Urinary bladder (tissue), 4 donors: ENCODE results near the gene C3orf18. TPM values are rescaled to one million over a fixed set of nuclear protein-coding genes. Genes with fewer than 3 reads are reported as not detected.

ENCODE experiments used
- DNase-seq: peaks from one replicate; pipeline ENCODE4 v3.0.0-alpha.2; 2015; ENCODE audit errors: extremely low spot score
- H3K27ac ChIP-seq: one replicate; pipeline ENCODE4 v1.5.1; 2013; ENCODE audit warnings: low read depth, mild to moderate bottlenecking, moderate library complexity
- H3K36me3 ChIP-seq: one replicate; pipeline ENCODE4 v1.6.1; 2013; ENCODE audit warnings: mild to moderate bottlenecking, moderate library complexity; ENCODE audit not compliant: insufficient read depth
- H3K4me1 ChIP-seq: one replicate; pipeline ENCODE4 v1.6.1; 2013; ENCODE audit warnings: mild to moderate bottlenecking, moderate library complexity; ENCODE audit not compliant: insufficient read depth
- H3K4me3 ChIP-seq: one replicate; pipeline ENCODE4 v1.5.1; 2013; ENCODE audit warnings: low read depth, low read length
- WGBS: extraction: QIAGEN DNeasy Blood & Tissue Kit; methylation state at CpG from one replicate; pipeline ENCODE4 v1.1.7; 2013; 5-methylcytosine and 5-hydroxymethylcytosine counted together
- polyA plus RNA-seq: library from polyadenylated mRNA; stranded (reverse); fragments of 200-250 nt; gene quantifications from one replicate; pipeline ENCODE4 v1.2.3, GENCODE V29; 2013
- total RNA-seq: library from RNA; depleted of rRNA; stranded (reverse); fragments of >200 nt; gene quantifications from one replicate; pipeline ENCODE4 v1.2.3, GENCODE V29; 2014
- donor health status: healthy with polysubstance abuse.
- donor health status: healthy.

C3orf18 gene
- total and polyA plus RNA-seq, 2 donors, result 9.3 to 21.6 TPM

GRCh38 chr3:50580683-50581458 is 13.3 kb upstream of the C3orf18 start:
- Histone ChIP-seq H3K36me3 (no peaks in the 10 kb centered on the region), H3K27ac (no peak overlapping the region), H3K4me3 (no peak overlapping the region), H3K4me1 (no peaks in the 10 kb centered on the region)
- no peak for DNase-seq
- WGBS, result 80% methylated on average over 9 of the region's 9 CpGs

- no peak for DNase-seq
- no peaks in the 10 kb centered on the region for H3K36me3 ChIP-seq
- H3K4me1 ChIP-seq, result no peaks in the 10 kb centered on the region
- H3K27ac ChIP-seq, result no peak overlapping the region
- 98% methylated on average over 2 of the region's 2 CpGs for WGBS
- H3K4me3 ChIP-seq, result no peak overlapping the region
These were observed 9.8 kb upstream of the C3orf18 start for GRCh38 chr3:50577348-50577747.

- no peaks in the 10 kb centered on the region for H3K36me3 ChIP-seq
- 90% methylated on average over 6 of the region's 6 CpGs for WGBS
- H3K27ac ChIP-seq, result no peak overlapping the region
- H3K4me3 ChIP-seq, result no peak overlapping the region
- no peak for DNase-seq
- H3K4me1 ChIP-seq, result no peaks in the 10 kb centered on the region
These were observed 7.8 kb upstream of the C3orf18 start for GRCh38 chr3:50575372-50575771.

- Histone ChIP-seq H3K4me1 (no peaks in the 10 kb centered on the region), H3K4me3 (no peak overlapping the region), H3K27ac (no peak overlapping the region), H3K36me3 (no peaks in the 10 kb centered on the region)
- no peak for DNase-seq
- WGBS, result 77% methylated on average over 1 of the region's 1 CpG
These were observed 6.9 kb upstream of the C3orf18 start for GRCh38 chr3:50574444-50574831.

GRCh38 chr3:50573566-50574443 is 6.3 kb upstream of the C3orf18 start:
- no peak overlapping the region for H3K27ac ChIP-seq
- H3K36me3 ChIP-seq, result no peaks in the 10 kb centered on the region
- DNase-seq, result no peak
- 81% methylated on average over 8 of the region's 8 CpGs for WGBS
- H3K4me1 ChIP-seq, result no peaks in the 10 kb centered on the region
- no peak overlapping the region for H3K4me3 ChIP-seq

- no peak for DNase-seq
- Histone ChIP-seq H3K4me3 (no peak overlapping the region), H3K4me1 (no peaks in the 10 kb centered on the region), H3K36me3 (no peaks in the 10 kb centered on the region), H3K27ac (no peak overlapping the region)
- 86% methylated on average over 4 of the region's 4 CpGs for WGBS
These were observed 5.3 kb upstream of the C3orf18 start for GRCh38 chr3:50572801-50573371.

- Histone ChIP-seq H3K4me1 (no peaks in the 10 kb centered on the region), H3K27ac (no peak overlapping the region)
These were observed 4.6 kb upstream of the C3orf18 start for GRCh38 chr3:50572158-50572557.

GRCh38 chr3:50571486-50571885 is 3.9 kb upstream of the C3orf18 start:
- Histone ChIP-seq H3K4me3 (no peak overlapping the region), H3K4me1 (no peaks in the 10 kb centered on the region), H3K27ac (no peak overlapping the region), H3K36me3 (no peaks in the 10 kb centered on the region)
- WGBS, result 84% methylated on average over 4 of the region's 4 CpGs
- DNase-seq, result no peak

More at GRCh38 chr3:50572158-50572557, 4.6 kb upstream of the C3orf18 start:
- Histone ChIP-seq H3K4me3 (no peak overlapping the region), H3K36me3 (no peaks in the 10 kb centered on the region)
- no peak for DNase-seq
- WGBS, result 25% methylated on average over 1 of the region's 1 CpG

- H3K27ac ChIP-seq, result no peak overlapping the region
- H3K36me3 ChIP-seq, result no peaks in the 10 kb centered on the region
- no peak overlapping the region for H3K4me3 ChIP-seq
- DNase-seq, result no peak
- H3K4me1 ChIP-seq, result no peaks in the 10 kb centered on the region
- 79% methylated on average over 5 of the region's 5 CpGs for WGBS
These were observed 3.1 kb upstream of the C3orf18 start for GRCh38 chr3:50570508-50571279.

- peak; percentile 92 for DNase-seq
- peak within 1 kb of the TSS; percentile 58 for H3K4me3 ChIP-seq
- under 1% methylated on average over 55 of the region's 55 CpGs for WGBS
- H3K36me3 ChIP-seq, result no peaks in the 10 kb centered on the region
- peak within 1 kb of the TSS; percentile 81 for H3K27ac ChIP-seq
- H3K4me1 ChIP-seq, result no peaks in the 10 kb centered on the region
These were observed 1.6 kb upstream of the C3orf18 start, which contains the start of gene HEMK1 for GRCh38 chr3:50568947-50569749. TSS of gene HEMK1 (plus strand) at chr3:50569522. CDS start at chr3:50571105, 1,583 bp downstream.

GRCh38 chr3:50567011-50567385 is 549 bp downstream of the C3orf18 start:
- no peak for DNase-seq
- Histone ChIP-seq H3K4me3 (peak overlapping the region; percentile 49), H3K36me3 (no peaks in the 10 kb centered on the region), H3K27ac (no peak overlapping the region), H3K4me1 (no peaks in the 10 kb centered on the region)
- 12% methylated on average over 11 of the region's 11 CpGs for WGBS

GRCh38 chr3:50564321-50564720 is 3.2 kb downstream of the C3orf18 start:
- Histone ChIP-seq H3K36me3 (no peaks in the 10 kb centered on the region), H3K4me3 (no peak overlapping the region), H3K27ac (no peak overlapping the region), H3K4me1 (no peaks in the 10 kb centered on the region)
- WGBS, result 87% methylated on average over 1 of the region's 1 CpG
- DNase-seq, result no peak
